ENCODE measurements around the gene ALK. TPM values are rescaled to one million over a fixed set of nuclear protein-coding genes. Genes with fewer than 3 reads are reported as not detected.

ALK gene
- total and polyA plus RNA-seq, 7 donors = 0.31 to 2.9 (median 1.2) TPM; not detected in 1

DNA sequence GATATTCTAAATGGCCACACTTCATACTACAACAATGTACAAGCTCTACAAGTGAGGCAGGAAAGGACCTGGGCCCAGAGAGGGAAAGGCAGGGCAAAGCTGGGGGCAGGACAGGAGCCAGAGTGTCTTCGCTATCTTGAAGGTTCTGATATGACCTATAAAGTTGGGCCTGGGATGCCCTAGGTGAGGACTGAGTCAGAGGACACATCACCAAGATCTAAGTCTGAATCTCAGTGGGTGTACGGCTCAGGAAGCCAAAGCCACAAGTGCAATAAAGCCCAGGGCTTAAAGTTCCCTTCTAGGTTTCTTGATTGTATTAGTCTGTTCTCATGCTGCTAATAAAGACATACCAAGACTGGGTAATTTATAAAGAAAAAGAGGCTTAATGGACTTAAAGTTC, 219.1 kb downstream of the ALK start:
- Histone ChIP-seq H3K4me1 (peaks cover 0 to 10% (median 0%) of the 10 kb centered on the region in 4 donors), H3K36me3 (no peaks in the 10 kb centered on the region), H3K4me3 (no peak overlapping the region), H3K27me3 (no peaks in the 10 kb centered on the region), H3K9me3 (no peaks in the 10 kb centered on the region), H3K27ac (no peak overlapping the region)
- no peak for DNase-seq
- intact Hi-C loops (cut with DNase I) = no loop called here
- WGBS, 2 donors = 77 to 88% methylated on average over 2 of the region's 2 CpGs
- TF ChIP-seq CTCF (IDR thresholded peaks at IDR 0.05) = no peak
- TF ChIP-seq POLR2AphosphoS5 (IDR thresholded peaks at IDR 0.05) = no peak
- TF ChIP-seq EP300 (IDR thresholded peaks at IDR 0.05) = no peak
- TF ChIP-seq POLR2A (IDR thresholded peaks at IDR 0.05) = no peak

- WGBS, 2 donors = 74 to 75% methylated on average over 2 of the region's 2 CpGs
- Histone ChIP-seq H3K4me3 (no peak overlapping the region), H3K36me3 (no peaks in the 10 kb centered on the region), H3K27me3 (no peaks in the 10 kb centered on the region), H3K4me1 (peaks cover 0 to 10% (median 0%) of the 10 kb centered on the region in 4 donors), H3K9me3 (no peaks in the 10 kb centered on the region), H3K27ac (no peak overlapping the region)
- TF ChIP-seq POLR2A (IDR thresholded peaks at IDR 0.05) (no peak), EP300 (IDR thresholded peaks at IDR 0.05) (no peak), CTCF (IDR thresholded peaks at IDR 0.05) (no peak), POLR2AphosphoS5 (IDR thresholded peaks at IDR 0.05) (no peak)
- intact Hi-C loops (cut with DNase I) = no loop called here
- DNase-seq = no peak
These were observed 220.8 kb downstream of the ALK start for GRCh38 chr2:29700560-29700959.

GRCh38 chr2:29699045-29699444, 222.3 kb downstream of the ALK start:
- TF ChIP-seq EP300 (IDR thresholded peaks at IDR 0.05) (no peak), CTCF (IDR thresholded peaks at IDR 0.05) (no peak), POLR2A (IDR thresholded peaks at IDR 0.05) (no peak), POLR2AphosphoS5 (IDR thresholded peaks at IDR 0.05) (no peak)
- WGBS, 2 donors = 56 to 74% methylated on average over 4 of the region's 4 CpGs
- Histone ChIP-seq H3K4me3 (no peak overlapping the region), H3K27ac (no peak overlapping the region), H3K9me3 (no peaks in the 10 kb centered on the region), H3K27me3 (no peaks in the 10 kb centered on the region), H3K4me1 (peaks cover 0 to 10% (median 0%) of the 10 kb centered on the region in 4 donors), H3K36me3 (no peaks in the 10 kb centered on the region)
- intact Hi-C loops (cut with DNase I) = no loop called here
- no peak for DNase-seq

DNA sequence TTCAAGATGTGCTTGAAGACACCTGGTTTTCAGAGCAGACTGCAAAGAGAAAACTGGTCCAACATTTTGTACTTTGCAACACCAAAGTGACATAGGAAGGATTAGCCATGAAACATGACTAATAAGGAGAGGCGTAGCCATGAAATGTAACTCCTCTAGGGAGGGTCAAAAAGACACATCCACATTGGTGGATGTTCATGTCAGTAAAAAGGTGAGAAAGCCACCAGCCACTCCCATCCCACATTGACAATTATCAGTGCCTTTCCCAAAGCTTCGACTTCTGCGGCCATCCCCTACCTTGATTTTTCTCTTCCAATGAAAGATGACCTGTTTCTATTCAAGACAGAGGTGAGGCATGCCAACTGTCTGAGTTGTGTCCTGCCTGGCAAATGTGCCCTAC, 223.2 kb downstream of the ALK start:
- TF ChIP-seq POLR2AphosphoS5 (IDR thresholded peaks at IDR 0.05) (no peak), EP300 (IDR thresholded peaks at IDR 0.05) (no peak)
- H3K4me3 ChIP-seq = no peak overlapping the region

GRCh38 chr2:29697715-29698114, 223.7 kb downstream of the ALK start:
- intact Hi-C loops (cut with DNase I) = no loop called here
- no peak for TF ChIP-seq CTCF (IDR thresholded peaks at IDR 0.05)
- TF ChIP-seq POLR2AphosphoS5 (IDR thresholded peaks at IDR 0.05) = no peak
- TF ChIP-seq POLR2A (IDR thresholded peaks at IDR 0.05) = no peak
- TF ChIP-seq EP300 (IDR thresholded peaks at IDR 0.05) = no peak
- H3K4me1 ChIP-seq = peaks cover 0 to 10% (median 0%) of the 10 kb centered on the region in 4 donors
- no peak overlapping the region for H3K4me3 ChIP-seq
- H3K9me3 ChIP-seq = no peaks in the 10 kb centered on the region
- WGBS, 2 donors = 68 to 83% methylated on average over 2 of the region's 2 CpGs
- no peaks in the 10 kb centered on the region for H3K36me3 ChIP-seq
- DNase-seq = no peak
- H3K27me3 ChIP-seq = no peaks in the 10 kb centered on the region
- no peak overlapping the region for H3K27ac ChIP-seq

More for the DNA sequence above, 223.2 kb downstream of the ALK start:
- H3K36me3 ChIP-seq = no peaks in the 10 kb centered on the region
- WGBS, 2 donors = 92 to 94% methylated on average over 3 of the region's 3 CpGs
- intact Hi-C loops (cut with DNase I) = no loop called here
- no peaks in the 10 kb centered on the region for H3K27me3 ChIP-seq
- no peak for DNase-seq
- no peak overlapping the region for H3K27ac ChIP-seq
- no peaks in the 10 kb centered on the region for H3K9me3 ChIP-seq
- peaks cover 0 to 10% (median 0%) of the 10 kb centered on the region in 4 donors for H3K4me1 ChIP-seq

Data from sigmoid colon (tissue), 7 donors.